Measurements from ENCODE around the gene IGFL1. TPM values are rescaled to one million over a fixed set of nuclear protein-coding genes. Genes with fewer than 3 reads are reported as not detected.

The IGFL1 gene
- total and polyA plus RNA-seq, 8 donors = 0.50 to 0.88 TPM; not detected in 6

GRCh38 chr19:46279177-46279576, 49.6 kb downstream of the IGFL1 start:
- Histone ChIP-seq H3K4me3 (no peak overlapping the region), H3K27ac (no peak overlapping the region), H3K9me3 (no peaks in the 10 kb centered on the region), H3K36me3 (no peaks in the 10 kb centered on the region), H3K4me1 (peaks cover 0 to 11% (median 6%) of the 10 kb centered on the region in 4 donors), H3K27me3 (peaks cover 0 to 9% (median 0%) of the 10 kb centered on the region in 3 donors)
- WGBS, 5 donors = 82 to 91% (median 87%) methylated on average over 7 of the region's 7 CpGs
- intact Hi-C loops (cut with DNase I; ENCODE audit: low total_unique reads) = loop anchor here (5.0 kb wide), 1 partner anchor 213 kb away; no protein-coding TSS in a partner anchor
- DNase-seq = no peak
- TF ChIP-seq CTCF (IDR thresholded peaks at IDR 0.05) = no peak
- no peak for TF ChIP-seq POLR2A (IDR thresholded peaks at IDR 0.05)
- TF ChIP-seq EP300 (IDR thresholded peaks at IDR 0.05) = no peak
- TF ChIP-seq POLR2AphosphoS5 (IDR thresholded peaks at IDR 0.05) = no peak

Other genes starting within 250 kb of the IGFL1 start
- gene CCDC61, start 234.3 kb upstream of the IGFL1 start, total RNA-seq = 10 to 100 TPM in 3 of 5 donors, 1 to 10 TPM in 2; 2.4 to 38.8 (median 14.5) TPM
- 10 to 100 TPM; 10.7 to 17.9 (median 12.0) TPM for gene CCDC61, start 234.3 kb upstream of the IGFL1 start, polyA plus RNA-seq
- gene PGLYRP1, start 206.7 kb upstream of the IGFL1 start, total RNA-seq = not detected
- 1 to 10 TPM in 1 of 3 donors, under 1 TPM in 1, not detected in 1; 0.56 to 3.5 TPM for gene PGLYRP1, start 206.7 kb upstream of the IGFL1 start, polyA plus RNA-seq
- not detected for gene IGFL4, start 188.7 kb upstream of the IGFL1 start, total RNA-seq
- under 1 TPM in 1 of 3 donors, not detected in 2; 0.15 TPM for gene IGFL4, start 188.7 kb upstream of the IGFL1 start, polyA plus RNA-seq
- not detected for gene IGFL3, start 105.1 kb upstream of the IGFL1 start, total RNA-seq
- gene IGFL3, start 105.1 kb upstream of the IGFL1 start, polyA plus RNA-seq = not detected
- gene IGFL2, start 81.5 kb upstream of the IGFL1 start, total RNA-seq = not detected
- gene IGFL2, start 81.5 kb upstream of the IGFL1 start, polyA plus RNA-seq = under 1 TPM in 1 of 3 donors, not detected in 2; 0.45 TPM
- gene HIF3A, start 67.3 kb downstream of the IGFL1 start, total RNA-seq = 100 to 1,000 TPM in 4 of 5 donors, 10 to 100 TPM in 1; 83.2 to 235 (median 144) TPM
- 10 to 100 TPM; 17.6 to 22.0 (median 20.5) TPM for gene HIF3A, start 67.3 kb downstream of the IGFL1 start, polyA plus RNA-seq
- gene PPP5C, start 117.3 kb downstream of the IGFL1 start, total RNA-seq = 100 to 1,000 TPM in 1 of 5 donors, 10 to 100 TPM in 4; 54.5 to 124 (median 82.0) TPM
- gene PPP5C, start 117.3 kb downstream of the IGFL1 start, polyA plus RNA-seq = 10 to 100 TPM; 29.6 to 39.3 (median 35.4) TPM
- gene CCDC8, start 183.8 kb downstream of the IGFL1 start, total RNA-seq = 10 to 100 TPM in 1 of 5 donors, under 1 TPM in 2, not detected in 2; 0.29 to 22.9 (median 0.89) TPM
- gene CCDC8, start 183.8 kb downstream of the IGFL1 start, polyA plus RNA-seq = 1 to 10 TPM; 1.4 to 4.4 (median 3.8) TPM
- under 1 TPM in 1 of 5 donors, not detected in 4; 0.18 TPM for gene PNMA8C, start 199.2 kb downstream of the IGFL1 start, total RNA-seq
- gene PNMA8C, start 199.2 kb downstream of the IGFL1 start, polyA plus RNA-seq = under 1 TPM in 1 of 3 donors, not detected in 2; 0.05 TPM
- 1 to 10 TPM in 2 of 5 donors, under 1 TPM in 1, not detected in 2; 0.43 to 4.8 (median 3.1) TPM for gene PNMA8A, start 241.8 kb downstream of the IGFL1 start, total RNA-seq
- 1 to 10 TPM; 1.1 to 1.5 (median 1.3) TPM for gene PNMA8A, start 241.8 kb downstream of the IGFL1 start, polyA plus RNA-seq

Data from stomach (tissue), 9 donors.